ENCODE data around the gene SSH2.
"Not testable (repeated sequence)": the region's sequence is repeated elsewhere in the genome, so short reads cannot be mapped to it uniquely, and the experiment has no call there.

Gene SSH2

DNA sequence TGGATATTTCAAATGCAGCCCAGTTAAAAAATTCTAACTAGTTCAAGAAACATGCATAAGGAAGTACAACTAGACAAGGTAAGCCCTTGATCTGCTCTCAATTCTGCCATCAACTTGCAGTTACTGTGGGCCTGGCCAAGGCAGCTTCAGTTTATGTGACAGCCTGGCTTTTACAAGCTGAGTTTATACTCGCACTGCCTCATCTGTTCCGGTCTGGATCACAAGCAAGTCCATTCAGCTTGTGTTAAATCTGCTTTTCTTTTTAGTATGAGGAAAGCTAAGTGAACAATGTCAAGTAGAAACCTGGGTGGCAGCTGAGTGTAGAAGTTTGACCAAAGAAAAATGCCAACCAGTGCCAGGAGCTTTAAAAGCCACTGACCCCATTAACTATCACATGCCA is 230.7 kb downstream of the SSH2 start:
- no peak for DNase-seq

DNA sequence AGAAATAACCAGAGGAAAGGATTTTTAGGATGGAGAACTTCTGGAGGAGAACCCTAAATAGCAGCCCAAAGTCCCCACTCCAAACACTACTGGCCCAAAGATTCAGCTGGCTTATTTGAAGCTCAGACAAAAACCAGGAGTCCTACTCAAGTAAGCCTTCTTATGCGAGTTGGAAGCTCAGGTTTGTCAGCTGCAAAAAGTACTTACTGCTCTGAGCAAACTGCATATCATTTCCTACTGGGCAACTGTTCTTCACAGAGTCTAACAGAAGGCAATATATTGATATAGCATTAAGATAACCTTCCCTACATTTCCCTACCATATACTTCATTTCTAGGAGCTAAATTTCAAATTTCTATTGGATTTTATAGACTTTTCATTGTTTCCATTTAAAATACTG is 231.2 kb downstream of the SSH2 start:
- DNase-seq: no peak

DNA sequence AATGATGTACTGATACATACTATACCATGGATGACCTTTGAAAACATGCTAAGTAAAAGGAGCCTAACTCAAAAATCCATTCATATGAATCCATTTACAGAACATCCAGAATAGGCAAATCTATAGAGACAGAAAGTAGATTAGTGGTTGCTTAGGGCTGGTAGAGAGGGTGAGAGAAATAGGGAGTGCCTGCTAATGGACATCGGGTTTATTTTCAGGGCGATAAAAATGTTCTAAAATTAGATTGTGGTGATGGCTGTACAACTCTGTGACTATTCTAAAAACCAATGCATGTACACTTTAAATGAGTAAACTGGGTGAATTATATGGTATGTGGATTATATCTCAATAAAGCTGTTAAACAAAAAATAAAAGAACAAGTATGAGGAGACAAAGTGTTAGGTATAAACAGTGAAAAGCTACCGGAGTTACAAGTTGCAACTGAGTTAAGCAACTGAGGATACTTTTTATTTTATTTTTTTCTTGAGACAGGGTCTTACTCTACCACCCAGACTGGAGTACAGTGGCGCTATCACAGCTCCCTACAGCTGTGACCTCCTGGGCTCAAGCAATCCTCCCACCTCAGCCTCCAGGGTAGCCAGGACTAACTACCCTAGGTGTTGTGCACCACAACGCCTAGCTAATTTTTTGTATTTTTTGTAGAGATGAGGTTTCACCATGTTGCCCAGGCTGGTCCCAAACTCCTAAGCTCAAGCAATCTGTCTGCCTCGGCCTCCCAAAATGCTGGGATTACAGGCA is 231.8 kb downstream of the SSH2 start:
- no peak for DNase-seq

DNA sequence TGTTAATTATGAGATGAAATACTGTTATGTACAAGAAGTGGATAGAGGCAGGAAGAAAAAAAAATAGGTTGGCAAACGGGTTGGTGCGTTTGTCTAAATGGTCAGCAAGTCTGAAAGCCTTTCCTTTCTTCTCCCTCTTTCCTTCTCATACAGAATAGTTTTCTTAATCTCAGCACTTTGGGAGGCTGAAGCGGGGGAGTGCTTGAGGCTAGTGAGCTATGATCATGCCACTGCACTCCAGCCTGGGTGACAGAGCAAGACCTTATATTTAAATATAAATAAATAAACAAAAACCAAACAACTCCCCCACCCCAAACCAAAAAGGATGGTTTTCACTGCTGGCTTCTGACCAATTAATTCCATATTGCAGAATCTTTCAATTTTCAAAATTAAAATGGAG is 232.7 kb downstream of the SSH2 start:
- no peak for DNase-seq

DNA sequence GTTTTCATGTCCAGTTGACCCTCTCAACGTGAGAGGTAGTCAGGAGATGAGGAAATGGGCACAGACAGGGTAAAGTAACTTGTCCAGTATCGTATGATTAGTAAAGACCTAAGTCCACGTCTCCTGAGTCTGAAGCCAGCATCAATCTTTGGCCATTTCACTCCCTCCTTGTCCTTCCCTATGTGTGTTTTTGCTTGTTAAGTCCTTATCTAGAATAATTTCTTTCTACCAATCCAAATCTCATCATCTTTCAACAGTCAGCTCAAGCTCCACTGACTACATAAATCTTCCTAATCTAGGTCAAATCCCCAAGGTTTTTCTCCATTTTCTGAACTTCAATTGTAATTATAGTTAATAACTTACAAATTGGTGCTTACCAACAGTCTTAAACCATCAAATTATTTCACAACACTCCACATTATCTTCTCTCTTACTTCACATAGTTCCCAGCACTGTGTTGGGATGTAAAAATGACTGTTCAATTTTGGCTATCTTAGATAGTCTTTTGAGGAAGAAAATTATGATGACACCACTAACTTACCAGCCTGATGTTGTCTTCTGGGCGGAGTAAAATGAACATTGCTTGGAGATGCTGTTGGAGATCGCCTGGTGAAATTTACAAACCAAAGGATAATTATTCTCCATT is 235.0 kb downstream of the SSH2 start:
- no peak for DNase-seq

DNA sequence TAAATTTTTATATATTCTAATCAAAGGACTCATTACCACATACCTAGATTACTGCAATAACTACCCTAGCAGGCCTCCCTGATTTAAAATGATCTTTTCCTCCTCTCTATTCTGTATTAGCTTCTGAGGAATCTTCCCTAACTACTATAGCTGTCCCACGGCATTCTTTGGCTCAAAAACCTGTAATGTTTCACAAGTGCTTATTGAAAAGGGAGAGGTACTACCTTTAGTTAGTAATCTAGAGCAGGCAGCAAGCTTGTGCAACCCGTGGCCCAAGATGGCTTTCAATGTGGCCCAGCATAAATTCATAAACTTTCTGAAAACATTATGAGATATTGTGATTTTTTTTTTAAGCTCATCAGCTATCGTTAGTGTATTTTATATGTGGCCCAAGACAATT is 236.3 kb downstream of the SSH2 start:
- DNase-seq: no peak

DNA sequence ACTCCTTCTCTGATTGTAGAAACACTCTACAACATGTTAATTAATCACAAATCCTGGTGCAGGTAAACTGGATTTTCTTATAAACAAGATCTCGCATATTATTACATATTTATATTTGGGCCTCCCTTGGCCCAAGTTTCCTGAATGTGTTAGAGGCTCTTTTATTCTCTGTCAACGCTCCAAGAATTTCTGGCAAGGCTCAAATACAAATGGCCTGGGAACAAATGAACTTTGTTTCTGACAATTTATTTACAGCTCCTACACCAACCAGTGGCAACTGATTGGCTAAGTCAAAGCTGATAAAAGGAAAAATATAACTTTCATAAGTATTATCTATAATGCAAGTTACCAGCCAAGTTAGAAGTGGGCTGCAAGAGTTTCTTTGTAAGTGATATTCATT is 242.4 kb downstream of the SSH2 start:
- DNase-seq: no peak

DNA sequence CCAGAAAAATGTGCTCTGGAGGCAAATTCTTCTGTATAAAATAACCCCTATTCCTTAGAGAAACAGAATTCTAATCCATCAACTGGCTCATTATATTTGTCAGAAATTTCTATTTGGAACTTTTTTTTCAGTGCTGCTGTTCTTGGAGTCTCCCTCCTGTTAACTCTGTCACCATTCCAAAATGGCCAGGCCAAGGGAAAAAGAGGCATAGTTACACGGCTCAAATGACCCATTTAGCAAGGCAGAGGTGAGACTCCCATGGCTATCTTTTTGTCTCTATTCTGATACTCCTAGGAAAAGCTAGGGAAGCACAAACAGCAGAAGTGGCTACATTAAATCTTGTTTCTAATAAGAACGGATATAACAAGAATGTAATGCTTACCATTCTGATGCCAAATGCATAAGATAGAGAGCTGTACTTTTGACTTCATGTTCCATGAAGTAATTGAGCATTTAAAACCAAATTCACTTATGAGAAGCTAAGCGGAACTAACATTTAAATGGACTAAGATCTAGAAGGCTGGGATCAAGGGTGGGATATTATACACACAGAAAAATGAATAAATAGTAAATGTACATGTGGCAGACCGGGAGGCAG is 242.9 kb downstream of the SSH2 start:
- no peak for DNase-seq

DNA sequence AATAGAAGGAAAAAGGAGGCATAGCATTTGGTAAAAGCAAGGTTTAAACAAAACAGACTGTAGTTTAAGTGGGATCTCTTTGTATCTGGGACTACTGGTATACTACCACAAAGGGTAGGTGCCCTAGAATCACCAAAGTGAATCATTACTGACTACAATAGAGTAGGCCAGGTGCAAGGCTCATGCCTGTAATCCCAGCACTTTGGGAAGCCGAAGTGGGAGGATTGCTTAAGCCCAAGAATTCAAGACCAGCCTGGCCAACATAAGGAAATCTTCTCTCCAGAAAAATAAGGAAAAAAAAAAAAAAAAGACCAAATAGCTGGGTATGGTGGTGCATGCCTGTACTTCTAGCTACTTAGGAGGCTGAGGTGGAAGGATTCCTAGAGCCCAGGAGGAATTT is 246.5 kb downstream of the SSH2 start:
- DNase-seq: no peak

DNA sequence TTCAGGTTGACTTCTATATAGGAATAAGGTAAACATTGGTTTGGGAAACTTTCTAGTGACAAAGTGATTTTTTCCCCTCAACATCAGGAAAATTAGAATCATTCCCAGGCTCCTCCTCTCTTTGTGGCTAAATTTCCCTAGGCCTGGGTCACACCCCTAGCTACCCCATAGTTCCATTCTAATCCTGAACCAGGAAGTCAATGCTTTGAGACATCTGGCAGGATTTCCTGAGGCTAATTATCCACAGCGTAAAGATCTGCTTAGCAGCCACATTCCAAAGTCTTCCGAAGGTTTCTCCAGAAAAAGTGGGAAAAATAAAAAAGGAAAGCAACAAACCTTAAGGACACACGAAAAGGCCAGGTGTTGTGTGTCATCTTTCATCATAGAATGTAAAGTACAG is 247.0 kb downstream of the SSH2 start:
- DNase-seq: no peak

DNA sequence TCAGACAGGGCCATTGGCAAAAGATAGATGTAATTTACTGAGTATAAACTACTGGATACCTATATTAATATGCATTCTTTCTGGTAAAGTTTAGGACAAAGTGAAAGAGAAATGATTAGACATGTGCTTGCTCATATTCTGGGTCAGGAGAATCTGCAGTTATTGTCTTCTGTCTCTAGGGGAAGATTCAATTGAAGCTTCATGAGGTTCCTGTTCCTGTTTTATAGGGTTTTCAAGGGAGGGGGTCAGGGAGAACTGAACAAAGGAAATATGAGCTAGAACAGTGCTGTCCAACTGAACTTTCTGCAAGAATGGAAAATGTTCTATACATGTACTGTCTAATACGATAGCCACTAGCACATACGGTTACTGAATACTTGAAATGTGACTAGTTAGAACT is 248.0 kb downstream of the SSH2 start:
- DNase-seq: no peak

DNA sequence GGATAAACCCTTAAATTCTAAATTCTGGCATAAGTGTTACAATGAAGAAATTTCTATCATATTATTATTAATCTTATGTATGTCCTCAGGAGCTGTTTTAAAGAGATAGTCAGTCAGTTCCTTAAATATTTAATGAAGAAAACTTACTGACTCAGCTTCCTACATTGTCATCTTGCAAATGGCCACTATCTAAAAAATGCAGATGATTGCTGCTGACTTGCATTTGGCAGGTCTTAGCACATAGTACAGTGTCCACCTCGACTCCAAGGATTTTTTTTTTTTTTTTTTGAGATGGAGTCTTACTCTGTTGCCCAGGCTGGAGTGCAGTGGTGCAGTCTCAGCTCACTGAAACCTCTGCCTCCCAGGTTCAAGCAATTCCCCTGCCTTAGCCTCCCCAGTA is 252.2 kb downstream of the SSH2 start:
- no peak for DNase-seq

DNA sequence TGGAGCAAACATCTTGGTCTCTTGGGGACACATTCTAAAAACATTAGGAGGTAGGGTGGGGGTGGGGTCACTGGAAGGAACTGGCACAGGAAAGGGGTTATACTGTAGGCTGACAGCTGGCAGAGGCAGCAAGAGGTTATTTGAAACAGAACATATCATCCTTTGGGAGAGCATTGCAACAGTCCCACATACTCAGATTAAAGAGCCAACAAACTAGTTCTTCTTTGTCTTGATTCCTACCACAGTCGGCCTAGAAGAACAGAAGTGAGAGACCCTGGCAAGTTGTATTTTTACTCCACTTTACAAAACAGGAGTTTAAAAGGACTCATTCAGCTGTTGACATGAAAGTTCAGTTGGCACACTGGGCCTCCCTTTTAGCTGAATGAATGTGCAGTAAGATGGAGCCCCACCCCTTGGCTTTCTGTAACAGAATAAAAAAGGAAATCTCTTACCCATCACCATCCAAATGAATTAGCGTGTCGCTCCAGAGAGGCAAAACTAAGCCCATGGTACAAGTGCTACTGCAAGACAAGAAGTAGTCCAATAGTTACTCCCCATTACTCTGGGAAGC is 252.7 kb downstream of the SSH2 start:
- DNase-seq: no peak

DNA sequence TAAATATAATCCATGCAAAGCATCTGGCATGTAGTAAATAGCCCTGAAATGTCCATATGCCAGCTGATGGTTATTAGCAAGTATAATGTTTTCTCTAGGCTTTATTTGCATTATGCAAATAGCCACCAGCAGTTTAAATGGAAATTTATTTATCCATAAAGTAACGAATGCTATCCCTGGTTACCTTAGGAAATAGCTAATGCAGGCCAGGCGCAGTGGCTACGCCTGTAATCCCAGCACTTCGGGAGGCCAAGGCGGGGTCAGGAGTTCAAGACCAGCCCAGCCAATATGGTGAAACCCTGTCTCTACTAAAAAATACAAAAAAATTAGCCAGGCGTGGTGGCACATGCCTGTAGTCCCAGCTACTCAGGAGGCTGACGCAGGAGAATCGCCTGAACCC is 254.1 kb downstream of the SSH2 start:
- DNase-seq: not testable (repeated sequence)

DNA sequence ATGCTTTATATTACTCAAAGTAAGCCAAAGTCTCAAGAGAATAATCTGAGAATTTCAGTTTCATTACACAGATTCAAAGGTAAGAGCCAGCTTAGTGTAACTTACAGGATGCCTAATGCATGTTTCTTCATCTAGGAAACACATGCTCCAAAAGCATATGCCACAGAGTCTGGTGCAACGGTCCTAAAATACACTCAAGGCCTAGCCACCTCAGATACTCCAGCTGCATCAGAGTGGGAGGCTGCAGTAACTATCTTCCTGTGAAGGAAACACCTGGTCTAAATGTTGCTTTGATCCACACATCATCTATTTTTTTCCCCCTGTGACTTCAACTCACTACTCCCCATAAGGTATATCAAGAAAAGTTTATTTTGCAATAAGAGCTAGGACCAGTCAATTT is 255.7 kb downstream of the SSH2 start:
- DNase-seq: no peak

DNA sequence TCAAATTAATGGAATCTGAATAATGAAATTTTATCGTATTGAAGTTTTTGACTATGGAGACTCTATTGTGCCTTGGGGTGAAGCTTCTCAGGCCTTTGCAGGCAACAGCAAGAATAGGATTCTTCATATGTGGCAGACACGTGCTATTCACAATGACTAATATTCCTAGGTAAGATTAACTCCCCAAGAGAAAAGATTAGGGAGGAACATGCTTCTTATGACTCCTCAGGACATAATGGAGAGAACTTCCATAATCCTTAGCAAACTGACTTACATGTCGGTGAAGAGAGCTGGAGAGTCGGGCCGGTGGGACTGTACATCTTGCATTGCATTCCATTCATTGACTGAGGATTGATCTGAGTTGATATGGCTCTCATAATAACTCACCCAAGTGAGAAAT is 258.4 kb downstream of the SSH2 start:
- no peak for DNase-seq

DNA sequence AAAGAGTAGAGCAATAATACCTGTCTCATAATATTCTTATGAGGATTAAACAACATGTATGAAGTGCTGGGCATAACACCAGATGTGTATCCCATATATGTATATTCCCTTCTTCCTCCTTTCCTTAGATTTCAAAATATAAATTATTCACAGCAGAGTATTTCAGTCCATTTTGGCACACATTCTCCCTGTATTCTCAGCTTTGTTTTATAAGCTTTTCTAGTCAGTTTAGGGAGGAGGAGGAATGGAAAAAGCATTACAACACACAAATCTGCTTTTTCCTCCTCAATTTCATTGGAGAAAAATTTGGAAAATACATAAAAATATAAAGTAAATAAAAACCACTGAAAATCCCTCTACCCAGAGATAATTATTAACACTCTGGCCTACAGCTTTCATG is 260.8 kb downstream of the SSH2 start:
- DNase-seq: no peak

DNA sequence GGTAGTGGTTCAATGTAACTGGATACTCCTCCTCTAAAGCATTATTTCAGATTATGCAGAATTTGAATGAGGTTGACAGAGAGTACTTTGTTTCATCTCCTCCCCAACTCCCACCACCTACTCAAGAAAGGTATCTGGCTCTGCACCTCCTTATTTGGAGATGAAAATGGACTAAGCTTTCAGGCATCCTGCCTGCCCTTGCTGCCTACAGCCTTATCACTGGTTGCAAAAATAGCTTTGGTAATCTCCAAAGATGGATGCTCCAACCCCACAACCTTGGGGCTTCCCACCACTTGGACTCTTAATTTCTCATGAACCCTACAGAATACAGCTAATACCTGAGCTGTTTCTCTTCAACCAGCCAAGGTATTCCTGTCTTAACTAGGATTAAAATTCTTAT is 262.1 kb downstream of the SSH2 start:
- DNase-seq: no peak

DNA sequence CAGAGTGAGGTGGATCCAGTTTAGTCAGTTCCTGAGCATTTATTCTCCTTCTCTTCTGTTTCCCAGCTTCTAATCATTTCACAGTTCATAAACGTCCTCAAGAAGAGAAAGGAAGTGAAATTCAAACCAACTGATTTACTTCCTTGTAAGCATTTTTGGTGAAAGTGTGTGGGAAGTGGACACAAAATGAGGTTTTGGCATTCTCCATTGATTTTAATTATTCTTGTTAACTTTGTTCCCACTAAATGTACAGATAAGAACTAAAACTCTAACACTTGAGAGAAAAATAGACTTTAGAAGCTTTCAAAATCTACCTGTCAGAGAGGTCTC is 264.6 kb downstream of the SSH2 start:
- DNase-seq: no peak

DNA sequence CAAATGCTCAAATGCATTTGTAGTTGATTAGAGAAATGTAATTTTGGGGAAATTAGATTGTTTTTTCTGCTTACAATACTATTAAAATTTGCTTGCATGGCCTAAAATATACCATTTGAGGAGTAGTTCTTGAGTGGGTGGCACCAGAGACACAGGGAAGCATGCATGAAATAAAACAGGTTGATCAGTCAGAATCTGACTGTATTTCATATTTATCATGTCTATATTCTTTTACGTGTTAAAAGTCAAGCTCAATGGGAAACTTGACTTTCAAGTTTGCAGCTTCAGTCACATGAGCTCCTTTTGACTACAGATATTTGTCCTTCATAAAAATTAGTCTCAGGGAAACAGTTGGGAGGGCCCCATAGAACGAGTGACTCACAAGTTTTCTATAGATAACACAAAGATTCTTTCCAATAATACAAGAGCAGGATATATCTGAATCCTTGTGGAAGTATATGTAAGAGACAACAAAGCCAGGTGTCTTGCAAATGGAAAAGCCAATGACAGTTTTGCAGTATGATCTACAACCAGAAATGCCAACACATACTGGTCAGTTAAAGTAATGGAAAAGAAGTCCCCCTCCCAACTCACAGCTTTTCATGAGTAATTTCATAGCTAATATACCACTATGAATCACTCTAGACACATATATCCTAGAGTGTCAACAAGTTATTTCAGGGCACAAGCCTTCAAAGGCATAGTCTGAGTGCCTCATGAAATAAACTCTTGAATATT is 265.1 kb downstream of the SSH2 start:
- DNase-seq: no peak

DNA sequence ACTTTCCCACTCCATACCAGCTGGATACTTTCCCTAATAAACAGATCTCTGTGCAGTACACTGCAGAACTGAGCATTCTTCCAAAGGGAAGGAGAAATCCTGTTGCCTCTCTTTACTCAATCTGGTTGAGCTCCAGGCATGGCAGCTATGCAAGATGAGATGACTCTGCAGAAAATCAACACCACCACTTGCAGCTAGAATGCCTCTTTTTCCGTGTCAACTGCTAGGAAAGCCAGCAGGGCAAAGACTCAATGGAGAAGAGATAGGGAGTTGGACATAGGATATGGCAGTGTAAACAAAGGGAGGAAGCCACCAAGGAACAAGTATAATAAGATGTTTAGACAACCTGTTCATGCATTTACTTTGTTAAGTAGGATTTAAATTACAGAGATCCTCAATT is 266.9 kb downstream of the SSH2 start:
- DNase-seq: no peak

DNA sequence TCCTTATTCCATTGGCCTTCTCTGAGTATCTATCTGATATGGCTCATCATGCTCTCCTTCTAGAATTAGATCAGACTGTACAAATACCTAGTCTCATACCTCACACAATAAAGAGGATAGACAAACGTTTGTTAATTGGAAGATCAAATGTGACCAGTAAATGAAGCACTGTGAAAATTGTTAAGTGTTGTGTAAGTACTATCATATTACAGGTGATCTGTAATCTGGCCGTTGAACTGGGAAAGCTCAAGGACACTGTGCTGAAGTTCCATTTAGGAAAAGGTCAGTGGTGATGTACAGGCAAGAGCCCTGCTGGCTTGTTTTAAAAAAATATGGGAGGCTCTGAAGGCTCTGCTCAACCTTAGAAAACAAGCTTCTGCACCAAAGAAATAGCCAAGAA is 268.8 kb downstream of the SSH2 start:
- DNase-seq: peak; percentile 20

DNA sequence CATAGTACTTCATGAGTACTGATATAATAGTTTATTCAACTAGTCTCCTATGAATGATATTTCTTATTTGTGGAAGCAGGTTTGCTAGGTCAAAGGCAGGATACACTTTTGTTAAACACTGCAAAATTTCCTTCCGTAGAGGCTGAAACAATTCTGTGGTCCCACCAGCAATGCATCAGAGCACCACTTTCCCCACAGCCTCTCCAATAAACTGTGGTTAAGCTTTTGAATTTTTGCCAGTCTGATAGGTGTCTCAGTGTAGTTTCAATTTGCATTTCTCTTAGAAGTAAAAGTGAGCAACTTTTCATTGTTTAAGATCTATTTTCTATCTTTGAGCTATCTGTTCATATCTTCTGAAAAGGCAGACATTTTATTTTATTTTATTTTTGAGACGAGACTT is 270.9 kb downstream of the SSH2 start:
- no peak for DNase-seq

DNA sequence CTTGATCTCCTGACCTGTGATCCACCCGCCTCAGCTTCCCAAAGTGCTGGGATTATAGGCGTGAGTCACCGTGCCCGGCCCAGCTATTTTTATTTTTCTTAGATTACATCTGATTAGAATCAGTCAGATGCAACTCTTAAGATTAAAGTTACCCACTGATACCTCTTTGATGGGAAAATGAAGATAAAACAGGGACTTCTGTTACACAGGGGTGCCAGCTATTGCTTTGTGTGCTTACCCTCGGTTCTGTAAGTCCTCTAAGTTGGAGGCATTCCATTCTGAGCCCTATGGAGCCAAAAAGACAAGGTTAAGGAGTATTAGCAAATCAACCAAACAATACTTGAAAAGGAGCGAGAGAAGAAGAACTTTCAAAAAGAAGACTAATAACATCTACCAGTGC is 274.7 kb downstream of the SSH2 start:
- DNase-seq: no peak
